HG03558 (cell line): Measurements from ENCODE around the gene C18orf32.
"Not testable (repeated sequence)": the region's sequence is repeated elsewhere in the genome, so short reads cannot be mapped to it uniquely, and the experiment has no call there.

Source experiments
- ATAC-seq: cut with Tn5 transposase; IDR thresholded peaks from one replicate; pipeline ENCODE4 v1.9.1; 2021; ENCODE audit warnings: moderate number of reproducible peaks; ENCODE audit not compliant: unreplicated experiment; ENCODE audit errors: extremely low read depth

Gene C18orf32

DNA sequence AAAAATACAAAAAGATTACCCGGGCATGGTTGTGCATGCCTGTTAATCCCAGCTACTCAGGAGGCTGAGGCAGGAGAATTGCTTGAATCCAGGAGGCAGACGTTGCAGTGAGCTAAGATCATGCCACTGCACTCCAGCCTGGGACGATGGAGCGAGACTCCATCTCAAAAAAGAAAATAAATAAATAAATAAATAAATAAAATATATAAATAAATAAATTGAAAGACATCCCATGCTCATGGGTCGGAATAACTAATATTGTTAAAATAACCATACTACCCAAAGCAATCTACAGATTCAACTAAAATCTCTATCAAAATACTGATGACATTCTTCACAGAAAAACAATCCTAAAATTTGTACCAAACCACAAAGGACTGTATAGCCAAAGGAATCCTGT, 19.4 kb upstream of the C18orf32 start:
- not testable (repeated sequence) for ATAC-seq

DNA sequence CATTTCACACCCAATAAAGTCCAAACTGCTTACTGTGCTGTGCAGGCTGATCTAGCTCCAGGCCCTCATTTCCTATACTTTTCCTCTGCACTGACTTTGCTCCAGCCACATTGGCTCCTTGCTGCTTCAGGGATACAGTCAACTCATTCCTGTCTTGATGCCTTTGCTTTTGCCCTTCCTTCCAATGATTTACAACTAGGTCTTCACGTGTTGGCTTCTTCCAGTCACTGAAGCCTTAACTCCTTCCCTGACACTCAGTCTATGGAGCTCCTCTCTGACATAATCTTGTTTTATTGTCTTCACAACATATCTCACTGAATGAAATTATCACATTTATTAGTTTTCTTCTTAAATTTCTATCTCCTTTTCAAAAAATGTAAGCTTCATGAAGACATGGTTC, 16.9 kb upstream of the C18orf32 start:
- ATAC-seq, result no peak

DNA sequence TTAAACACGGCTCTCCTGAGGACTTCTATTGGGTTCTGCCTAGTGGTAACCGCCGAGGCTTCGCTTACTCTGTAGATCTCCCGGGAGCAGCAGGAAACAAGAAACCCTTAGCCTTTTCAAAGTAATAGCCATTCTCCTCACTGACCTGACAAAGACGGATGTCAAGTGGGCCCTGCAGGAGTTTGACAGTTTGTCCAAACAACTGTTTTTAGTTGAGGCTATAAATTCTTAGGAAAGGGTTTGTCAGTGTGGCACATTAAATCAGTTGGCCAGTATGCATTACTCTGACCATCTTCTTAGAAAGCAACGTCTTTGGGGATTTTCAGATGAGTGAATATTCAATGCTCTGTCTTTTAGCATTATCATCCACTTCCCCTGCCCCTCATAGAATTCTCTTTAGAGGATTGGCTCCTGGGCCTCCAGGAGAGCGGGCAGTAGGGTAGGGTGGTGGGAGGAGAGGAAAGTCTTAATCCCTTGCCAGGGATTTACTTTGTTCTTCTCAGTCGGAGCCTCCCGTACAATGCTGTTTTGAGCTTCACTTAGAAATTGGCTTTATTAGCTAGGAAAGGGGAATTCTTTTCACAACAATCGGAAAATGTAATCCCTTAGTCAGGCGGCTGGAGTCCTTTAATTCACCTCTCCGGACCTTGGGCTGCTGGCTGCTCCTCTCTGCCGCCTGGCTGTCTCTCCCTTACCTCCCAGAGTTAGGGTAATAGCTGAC, 13.3 kb upstream of the C18orf32 start:
- no peak for ATAC-seq

DNA sequence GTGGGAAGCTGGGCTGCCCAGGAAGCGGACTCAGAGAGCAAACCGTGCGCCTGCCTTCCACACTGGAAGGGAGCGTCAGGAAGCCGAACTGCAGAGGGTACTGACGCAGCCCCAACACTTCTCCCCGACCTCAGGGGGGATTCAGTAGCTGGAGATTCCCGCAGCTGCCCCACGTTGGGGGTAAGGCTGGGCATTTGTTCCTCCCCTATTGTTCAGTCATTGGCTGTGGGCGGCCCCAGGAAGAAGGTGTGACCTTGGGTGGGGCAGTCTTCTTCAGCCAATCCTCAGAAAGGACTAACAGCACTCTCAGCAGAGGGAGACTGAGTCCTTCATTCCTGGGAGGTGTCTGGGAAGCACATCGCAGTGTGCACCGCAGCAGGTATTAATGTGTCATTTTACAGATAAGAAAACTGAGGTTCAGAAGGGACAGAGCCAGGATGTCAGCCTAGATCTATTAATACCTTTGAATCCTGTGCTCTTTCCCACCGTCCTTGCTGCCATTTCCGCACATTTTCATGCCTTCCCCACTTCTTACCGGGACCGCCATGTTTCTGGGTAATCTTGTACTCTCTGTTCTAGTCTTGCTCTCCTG, 12.1 kb upstream of the C18orf32 start:
- no peak for ATAC-seq

DNA sequence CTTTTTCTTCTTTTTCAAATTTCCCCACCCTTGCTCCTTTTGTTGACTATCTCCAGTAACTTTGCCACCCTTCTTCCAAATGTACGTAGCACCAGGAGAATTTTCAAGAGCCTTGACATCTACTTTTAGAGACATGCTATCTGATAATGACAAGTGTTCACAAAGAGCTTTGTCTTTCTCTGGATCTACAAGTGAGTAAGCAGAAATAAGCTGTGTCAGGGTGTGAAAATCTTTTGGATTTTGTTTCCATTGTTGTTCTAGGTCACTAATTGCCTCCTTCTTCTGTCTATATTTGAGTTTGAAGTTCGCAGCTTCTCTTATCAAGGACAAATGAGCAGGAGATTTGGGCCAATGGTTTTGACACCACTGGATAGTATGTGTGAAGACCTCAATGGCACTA, 8.4 kb upstream of the C18orf32 start:
- ATAC-seq, result no peak

DNA sequence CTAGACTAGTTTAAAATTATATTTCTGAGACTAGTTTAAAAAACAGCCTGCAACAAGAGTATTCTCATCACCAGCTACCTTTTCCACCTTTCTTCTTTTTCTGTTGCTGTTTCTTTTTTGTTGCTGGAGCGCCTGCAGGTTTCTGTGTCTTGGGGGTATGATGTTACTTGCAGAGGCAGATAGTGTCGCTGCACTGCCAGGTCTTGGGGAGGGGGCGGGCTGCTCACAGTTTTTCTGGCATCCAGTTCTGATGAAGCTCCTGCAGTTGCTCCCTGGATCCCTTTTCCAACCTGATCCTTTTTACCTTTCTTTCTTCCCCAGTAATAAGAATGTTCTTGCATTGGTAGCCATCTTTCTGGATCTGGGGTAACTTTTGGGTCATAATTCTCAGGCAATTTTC, 8.0 kb upstream of the C18orf32 start:
- no peak for ATAC-seq

DNA sequence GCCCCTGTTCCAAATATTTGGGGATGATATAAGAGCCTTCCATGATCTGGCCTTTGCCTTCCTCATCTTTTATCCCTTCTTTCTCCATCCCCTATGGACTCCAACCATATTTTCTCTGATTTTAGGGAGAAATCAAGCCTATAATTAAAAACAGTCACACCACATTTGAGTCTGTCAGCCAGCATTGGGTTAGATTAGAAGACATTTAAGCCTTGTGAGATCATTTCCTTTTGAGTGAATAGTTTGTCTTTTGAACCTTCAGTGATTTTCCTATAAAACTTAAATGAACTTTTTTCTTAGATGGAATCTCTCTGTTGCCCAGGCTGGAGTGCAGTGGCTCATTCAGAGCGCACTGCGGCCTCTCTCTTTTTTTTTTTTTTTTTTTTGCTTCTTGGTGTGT, 7.6 kb upstream of the C18orf32 start:
- ATAC-seq, result no peak

DNA sequence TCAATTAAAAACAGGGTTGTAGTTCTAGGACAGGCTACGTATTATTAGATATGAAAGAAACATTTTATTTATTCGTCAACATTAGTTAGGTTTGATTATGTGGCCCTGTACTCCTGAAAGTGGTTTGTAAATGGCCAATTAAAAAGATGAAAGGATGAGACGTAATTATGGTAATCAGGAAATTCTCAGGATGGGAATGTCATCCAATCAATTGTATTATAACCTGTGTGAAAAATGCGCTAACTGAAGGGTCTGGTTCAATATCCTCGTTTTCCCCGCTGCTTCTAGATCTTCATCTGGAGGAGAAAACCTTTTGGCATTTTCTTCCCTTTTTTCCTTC, 5.6 kb upstream of the C18orf32 start:
- no peak for ATAC-seq

DNA sequence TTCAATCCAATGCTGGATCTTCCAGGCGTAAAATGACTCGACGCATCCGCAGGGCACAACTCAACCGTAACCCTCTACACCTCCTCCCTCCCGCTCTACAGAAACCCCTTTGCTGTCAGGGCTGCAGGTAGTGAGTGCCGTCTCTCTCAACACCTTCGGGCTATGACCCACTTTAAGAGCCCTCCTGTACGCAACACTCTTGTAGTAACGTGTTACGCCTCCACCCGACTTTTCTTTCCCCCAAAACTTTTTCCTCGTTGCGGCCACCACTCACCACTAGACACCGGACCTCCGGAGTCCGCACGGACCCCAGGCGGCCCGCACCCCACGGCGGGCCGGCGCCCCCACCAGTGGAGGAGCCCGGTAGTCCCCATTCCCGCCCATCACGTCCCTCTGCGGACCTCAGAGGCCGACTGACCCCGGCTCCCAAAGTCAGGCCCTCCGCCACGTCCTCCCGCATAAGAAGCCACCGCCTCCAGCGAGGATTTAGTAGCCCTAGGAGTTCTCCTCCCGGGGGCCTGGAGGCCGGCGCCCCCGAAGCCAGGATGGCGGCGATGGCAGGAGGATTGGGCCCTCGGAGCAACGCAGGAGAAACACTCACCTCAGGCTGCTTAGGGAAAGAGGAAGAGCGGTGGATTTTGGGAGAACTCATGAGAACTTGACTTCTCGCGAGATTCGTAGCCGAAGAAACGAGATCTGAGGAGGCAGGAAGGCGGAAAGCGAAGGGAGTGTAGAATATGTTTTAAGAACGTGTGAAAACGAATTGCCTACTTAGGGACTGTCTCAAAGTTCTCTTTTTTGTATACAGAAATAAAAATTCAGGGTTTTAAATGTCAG, 5.0 kb upstream of the C18orf32 start, which contains the start of gene RPL17:
TSS of gene RPL17 (minus strand) at position 609 of the 837 bp plus-strand sequence.
- ATAC-seq, result peak; percentile 72

DNA sequence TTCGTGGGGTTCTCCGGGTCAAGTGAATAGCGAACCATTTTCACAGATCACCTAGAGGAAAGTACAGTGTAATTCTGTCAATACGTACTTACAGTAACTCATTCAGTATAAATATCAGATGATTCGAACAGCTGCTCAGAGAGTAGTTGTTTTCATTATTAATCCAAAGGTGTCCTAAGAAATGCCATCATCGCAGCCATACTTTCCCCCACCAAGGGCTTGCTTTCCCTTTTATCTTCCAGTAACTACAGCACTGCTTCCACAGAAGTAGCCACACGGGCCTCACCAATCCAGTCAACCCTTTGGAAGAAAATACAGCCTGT, 4.5 kb upstream of the C18orf32 start:
- ATAC-seq, result no peak

DNA sequence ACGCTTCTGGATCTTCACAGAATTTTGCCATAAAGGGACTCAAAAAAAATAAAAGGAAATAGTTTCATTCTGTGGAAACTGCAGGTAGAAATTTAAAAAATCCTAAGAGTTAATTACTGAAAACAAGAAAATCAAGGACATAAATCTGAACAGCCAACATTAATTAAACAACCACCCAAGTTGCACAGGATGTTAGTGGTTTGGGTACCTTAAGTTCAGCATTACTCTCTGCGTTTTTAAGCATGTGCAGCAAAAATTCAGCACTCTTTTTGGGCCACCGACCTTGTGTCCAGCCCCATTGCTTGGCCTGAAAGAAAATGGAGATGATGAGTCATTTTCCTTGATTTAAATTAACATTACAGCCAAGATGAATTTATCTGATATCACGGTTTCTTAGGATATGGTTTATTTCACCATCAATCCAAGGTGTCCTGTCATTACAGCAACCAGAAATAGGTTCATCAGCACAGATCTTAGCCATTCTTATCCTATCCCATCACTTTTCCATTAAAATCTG, 3.3 kb upstream of the C18orf32 start:
- no peak for ATAC-seq

DNA sequence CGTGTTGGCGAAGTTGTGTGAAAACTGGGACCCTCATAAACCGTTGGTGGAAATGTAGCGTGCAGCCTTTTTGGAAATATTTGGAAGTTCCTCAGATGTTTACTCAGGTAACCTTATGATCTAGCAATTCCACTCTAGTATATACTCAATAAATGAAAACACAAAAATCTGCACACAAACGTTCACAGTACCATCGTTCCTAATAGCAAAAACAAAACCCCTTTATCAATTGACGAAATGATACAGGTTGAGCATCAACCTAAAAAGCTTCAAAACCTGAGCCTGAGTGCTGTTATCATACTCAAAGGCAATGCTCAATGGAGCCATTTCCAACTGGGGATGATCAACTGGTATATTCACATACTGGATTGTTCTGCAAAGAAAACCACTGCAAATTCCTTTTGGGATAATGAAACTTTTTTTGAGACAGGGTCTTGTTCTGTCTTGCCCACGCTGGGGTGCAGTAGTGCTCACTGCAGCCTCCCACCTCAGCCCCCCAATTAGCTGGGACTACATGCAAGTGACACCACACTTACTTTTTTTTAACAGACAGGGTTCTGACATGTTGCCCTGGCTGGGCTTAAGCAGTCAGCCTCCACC, 777 bp upstream of the C18orf32 start:
- ATAC-seq, result no peak

DNA sequence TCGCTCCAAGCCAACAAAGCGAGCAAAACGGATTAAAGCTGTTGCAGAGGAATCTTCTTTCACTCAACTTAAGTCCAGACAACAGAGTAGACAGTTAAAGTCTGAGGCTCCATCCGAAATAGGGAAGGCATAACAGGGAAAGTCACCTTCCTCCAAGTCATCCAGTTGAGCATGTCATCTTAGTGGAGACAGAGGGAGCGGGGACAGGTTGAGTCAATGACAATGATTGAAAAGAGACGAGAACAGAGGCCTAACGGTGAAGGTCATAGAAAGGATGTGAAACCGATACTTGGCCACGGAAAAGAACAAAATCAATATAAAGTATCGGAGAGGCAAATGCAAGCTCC, 455 bp downstream of the C18orf32 start:
- ATAC-seq, result peak; percentile 4

DNA sequence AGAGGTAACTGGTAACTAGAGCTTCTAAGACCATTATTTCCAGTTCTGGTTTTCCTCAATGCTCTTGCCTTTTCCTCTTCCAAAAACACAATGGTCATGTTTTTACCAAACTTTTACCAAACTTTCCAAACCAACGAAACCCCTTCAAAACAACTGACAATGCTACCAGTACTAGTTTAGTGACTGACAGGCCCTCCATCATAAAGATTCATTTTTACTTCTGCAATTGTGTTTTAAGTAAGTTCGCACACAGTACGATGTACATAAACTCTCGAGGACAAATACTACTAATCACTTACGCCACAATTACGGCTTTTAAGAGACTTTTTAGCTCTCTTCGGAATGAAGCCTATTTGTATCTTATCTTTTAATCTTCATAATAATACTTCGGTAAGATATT, 900 bp downstream of the C18orf32 start:
- no peak for ATAC-seq

DNA sequence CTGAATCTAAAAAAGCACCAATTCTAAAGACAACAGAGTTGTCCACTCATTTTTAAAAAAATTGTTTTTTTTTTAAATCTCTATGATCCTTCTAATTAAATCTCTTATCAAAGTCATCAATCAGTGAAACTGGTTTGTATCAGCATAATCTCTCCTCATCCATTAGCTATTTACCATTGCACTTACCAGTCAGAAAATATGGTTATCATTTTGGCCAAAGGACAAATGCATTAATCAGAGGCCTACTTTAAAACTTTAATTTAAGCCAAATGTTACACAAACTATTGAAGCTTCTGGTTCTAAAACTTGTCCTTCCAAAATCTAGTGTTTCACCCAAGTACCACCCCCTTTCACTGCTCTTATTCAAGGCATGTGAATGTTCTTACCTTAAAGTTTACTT, 3.8 kb downstream of the C18orf32 start:
- no peak for ATAC-seq

DNA sequence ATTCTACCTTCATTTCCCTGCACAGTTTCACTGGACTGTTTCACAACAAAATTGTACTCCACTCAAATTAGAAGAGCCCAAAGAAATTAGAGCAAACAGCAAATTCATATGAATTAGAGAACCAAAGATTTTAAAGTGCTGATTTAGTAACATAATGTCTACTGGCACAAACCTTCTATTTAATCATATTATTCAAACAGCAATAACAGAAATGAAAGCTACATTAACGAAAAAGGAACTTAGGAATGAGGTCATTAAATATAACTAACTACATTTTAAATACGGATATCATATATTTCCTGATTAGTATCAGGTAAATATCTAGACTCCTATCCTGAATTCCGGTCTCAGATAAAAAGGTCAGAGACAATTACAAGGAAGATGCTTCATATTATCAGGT, 5.1 kb downstream of the C18orf32 start:
- ATAC-seq, result no peak

DNA sequence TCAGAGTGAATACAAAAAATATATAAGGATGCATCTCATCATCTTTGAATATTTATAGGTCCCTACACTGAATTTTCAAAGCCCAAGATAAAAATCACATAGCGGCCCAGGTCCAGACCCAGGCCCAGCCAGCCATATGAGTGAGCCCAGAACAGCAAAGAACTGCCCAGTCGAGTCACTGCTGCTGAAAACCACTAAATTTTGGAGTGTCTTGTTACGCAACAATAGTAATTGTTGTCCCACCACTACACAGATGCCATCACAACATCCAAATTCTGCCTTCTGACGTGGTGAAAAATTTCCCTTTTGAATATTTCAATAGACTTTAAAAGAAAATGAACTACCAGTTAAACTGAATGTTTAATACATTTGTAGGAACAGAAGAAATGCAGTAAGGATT, 5.7 kb downstream of the C18orf32 start:
- no peak for ATAC-seq

DNA sequence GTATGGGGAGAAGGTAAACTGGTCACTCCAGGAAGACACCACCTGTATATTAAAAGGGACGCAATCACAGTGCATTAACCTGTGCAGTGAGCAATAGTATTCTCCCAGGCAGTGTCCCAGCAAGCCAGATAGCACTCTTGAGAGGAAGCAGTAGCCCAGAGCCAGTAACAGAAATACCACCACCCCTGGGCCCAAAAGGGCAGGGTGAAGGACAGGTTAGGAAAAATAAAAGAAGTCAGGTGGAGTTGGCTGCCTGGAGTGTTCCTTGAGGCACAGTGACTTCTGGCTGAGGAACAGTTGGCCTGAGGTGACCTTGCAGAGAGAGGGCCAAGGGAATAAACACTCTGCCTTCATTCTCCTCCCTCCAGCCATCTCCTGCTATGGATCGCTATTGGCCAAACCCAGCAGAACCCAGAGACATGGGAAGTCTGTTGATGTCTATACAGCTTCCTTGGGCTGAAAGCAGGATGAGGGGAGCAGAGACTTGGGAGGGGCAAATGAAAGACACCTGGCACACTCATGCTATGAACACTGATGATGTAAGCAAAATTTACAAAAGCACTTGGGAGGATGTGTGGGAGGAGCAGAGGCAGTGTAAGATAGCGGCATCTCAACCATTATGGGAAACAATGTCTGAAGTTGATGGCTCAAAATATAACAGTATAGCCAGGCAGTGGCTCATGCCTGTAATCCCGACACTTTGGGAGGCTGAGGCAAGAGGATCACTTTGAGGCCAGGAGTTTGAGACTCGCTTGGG, 7.5 kb downstream of the C18orf32 start:
- ATAC-seq, result no peak

DNA sequence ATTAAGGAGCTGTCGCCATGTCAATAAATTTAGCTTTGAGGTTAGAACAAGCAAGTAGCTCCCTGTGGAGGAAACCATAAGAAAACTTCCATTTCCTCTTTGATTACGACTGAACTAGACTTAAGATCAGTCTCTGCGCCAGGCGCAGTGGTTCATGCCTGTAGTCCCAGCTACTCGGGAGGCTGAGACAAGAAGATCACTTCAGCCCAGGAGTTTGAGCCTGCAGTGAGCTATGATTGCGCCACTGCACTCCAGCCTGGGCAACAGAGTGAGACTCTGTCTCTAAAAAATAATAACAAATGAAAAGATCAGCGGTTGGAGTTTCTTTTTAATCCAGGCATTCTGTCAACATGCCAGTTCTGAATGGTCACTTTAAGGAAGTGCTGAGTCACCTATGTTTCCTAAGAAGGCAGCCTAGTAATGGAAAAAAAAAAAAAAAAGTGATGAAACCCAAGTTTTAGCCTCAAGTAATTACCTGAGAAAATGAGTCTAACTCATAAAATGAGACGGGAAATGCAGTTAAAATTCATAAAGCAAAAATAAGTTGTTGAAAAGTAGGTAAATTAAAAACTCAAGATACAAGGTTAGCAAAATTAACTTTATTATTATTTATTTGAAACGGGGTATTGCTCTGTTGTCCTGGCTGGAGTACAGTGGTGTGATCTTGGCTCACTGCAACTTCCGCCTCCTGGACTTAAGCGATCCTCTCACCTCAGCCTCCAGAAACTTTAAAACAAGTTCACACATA, 10.2 kb downstream of the C18orf32 start:
- no peak for ATAC-seq

DNA sequence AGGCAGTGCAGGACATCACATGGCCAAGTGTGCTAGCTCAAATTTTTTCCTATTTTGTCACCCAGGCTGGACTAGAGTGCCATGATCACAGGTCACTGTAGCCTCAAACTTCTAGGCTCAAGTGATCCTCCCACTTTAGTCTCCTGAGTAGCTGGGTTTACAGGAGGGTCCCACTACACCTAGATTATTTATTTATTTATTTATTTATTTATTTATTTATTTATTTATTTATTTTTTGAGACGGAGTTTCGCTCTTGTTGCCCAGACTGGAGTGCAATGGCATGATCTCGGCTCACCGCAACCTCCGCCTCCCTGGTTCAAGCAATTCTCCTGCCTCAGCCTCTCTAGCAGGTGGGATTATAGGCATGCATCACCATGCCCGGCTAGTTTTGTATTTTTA, 12.1 kb downstream of the C18orf32 start:
- not testable (repeated sequence) for ATAC-seq
